ENCODE results near the gene LSM3.
A peak's percentile ranks its signal among the peaks of the same experiment; 100 is the strongest.

LSM3 gene

DNA sequence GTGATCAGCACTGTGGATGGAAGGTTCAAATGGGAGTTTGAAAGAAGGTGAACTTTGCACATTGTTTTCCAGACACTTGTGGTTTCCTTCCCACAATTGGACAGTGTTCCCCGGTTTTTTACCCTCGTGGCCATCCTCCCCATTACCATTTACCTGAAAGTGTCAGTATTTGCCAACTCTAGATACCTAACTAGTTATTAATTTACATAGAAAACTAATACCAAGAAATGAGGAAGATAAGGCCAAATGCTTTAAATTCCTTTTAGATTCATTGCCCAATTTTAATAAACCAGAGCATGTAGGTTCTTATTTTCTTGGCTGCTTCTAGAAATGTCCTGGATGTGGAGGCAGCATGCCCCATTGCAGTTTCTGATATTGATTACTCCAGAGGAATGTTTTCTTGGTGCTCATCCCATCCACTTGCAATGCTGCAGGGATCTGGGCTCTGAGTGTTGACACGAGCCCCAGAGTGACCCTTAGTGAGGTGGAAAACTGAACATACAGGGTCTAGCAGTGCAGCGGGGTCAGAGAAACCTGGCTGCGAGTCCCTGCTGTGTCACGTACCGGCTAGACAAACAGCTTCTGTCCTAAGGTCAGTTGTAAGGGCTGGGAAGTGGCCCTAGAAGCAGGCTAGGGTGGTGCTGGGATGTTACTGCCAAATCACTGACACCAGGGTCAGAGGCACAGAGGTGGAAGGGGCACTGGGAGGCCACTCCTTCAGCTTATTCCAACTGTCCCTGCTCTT, 23.5 kb downstream of the LSM3 start:
- DNase-seq = no peak

DNA sequence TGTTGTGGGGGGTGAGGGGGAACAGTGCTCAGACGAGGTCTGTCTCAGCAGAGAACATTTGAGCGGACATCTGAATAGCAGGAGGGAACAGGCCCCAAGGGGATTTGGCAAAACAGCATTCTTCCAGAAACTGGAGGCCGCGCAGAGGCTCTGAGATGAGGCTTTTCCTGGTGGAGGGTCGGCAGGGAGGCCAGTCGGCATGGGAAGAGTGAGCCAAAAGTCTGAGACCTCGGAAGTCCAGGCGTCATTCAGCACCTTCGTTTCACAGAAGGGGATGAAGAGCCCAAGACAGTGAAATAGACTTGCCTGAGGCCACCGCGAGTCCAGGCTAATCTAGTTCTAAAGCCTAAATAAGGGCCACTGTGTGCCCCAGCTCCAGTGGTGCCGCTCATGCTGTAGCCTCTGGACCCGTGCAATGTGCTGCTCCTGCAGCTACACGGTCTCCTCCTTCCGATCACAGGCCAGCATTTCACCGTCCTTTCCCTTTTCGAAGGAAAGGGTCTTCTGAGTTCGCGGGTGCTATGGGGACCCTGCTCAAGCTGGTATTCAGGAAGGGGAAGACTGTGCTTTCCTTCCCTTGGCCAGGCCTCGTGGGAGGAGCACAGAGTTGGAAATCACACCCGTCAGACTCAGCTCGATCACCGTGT, 24.4 kb downstream of the LSM3 start:
- DNase-seq = no peak

DNA sequence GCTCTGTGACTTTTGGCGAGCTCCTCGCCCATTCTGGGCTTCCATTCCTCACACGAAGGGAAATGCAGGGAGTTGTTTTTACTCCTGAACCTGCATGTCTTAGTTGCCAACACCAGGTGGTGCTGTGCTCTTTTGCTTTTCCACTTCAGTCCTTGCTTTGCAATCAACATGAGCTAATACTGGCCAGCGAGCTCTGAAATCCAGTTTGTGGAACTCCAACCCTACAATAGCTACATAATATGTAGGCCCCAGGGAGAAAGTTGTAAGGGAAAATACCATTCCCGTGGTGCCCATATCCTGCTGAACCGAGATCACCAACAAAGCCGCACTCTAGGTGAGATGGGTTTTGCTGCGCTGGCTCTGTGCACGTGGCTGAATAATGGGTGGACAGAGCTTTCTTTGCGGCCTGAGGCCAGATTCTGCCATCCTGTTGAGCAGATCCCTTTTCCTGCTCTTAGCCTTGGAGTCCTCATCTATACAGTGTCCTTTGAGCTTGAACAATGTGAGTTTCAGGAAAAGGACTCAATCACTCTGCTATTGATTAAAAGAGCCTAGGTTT, 25.0 kb downstream of the LSM3 start:
- DNase-seq = peak in 1 of 2 experiments; percentile 5

DNA sequence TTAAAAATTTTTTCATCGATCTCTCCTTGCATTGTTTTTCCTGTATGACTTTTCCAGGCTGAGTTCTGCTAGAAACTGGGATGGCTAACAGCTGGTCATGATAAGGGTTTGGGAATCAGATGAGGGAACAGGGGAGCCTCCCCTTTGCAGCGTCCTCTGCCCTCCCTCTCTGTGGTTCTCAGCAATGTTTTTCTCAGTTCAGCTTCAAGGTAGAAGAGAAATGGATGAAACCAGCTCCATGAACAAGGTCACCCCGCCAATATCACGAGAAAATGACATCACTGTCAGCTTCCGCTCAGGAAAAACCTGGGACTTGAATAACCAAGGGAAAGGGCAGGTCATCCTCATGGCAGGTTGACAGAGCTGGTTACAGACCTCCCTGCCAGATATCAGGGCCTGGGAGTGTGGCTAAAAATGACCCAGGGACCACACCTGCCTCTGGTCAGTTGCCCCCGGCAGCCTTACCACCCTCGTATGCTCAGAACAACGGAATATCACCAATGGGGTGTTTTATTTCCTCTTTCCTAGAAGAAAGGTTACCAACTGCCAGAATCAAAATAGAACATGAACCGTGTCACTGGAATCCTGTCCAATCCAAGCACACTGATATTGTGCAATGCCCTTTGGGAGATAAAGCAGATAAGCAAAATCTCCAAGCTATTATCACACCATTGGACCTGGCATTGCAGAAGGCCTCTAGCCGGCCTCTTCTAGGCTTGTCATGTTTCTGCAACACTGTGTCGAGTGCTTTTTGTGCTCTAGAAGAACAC, 26.1 kb downstream of the LSM3 start:
- DNase-seq = no peak

DNA sequence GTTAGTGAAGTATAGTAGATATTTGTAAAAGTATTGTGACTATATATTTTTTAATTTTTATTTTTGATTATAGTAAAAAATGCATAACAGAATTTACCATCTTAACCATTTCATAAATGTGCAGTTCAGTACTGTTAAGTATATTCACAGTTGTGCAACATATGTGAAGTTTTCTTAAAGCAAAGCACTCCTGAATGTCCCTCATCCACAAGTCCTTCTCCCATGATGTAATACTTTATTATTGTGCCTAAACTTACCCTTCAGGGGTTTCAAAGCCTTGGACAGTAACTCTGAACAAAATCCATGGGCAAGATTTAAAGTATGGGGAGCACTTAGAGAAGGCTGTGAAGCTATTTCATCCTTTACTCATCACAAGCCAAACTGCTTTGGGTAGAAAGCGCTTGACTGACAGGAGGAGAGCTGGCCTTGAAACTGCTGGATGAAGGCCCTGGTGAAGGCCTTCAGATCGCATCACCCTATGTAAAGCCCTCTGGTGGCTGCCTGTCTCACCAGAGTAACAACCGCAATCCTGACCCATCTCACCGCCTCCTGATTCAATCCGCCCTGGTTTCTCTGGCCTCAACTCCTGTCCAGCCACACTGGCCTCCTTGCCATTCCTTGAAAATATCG, 28.0 kb downstream of the LSM3 start:
- no peak for DNase-seq

DNA sequence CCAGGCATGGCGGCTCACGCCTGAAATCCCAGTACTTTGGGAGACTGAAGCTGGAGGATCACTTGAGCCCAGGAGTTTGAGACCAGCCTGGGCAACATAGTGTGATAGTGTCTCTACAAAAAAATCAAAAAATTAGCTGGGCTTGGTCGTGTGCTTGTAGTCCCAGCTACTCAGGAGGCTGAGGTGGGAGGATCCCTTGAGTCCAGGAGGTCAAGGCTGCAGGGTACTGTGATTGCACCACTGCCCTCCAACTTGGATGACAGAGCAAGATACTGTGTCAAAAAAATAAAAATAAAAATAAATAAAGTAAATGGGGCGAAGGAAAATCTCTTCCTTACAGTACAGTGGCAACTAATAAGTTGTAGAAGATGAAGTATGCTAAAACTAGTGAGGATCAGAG, 29.6 kb downstream of the LSM3 start:
- DNase-seq = no peak

DNA sequence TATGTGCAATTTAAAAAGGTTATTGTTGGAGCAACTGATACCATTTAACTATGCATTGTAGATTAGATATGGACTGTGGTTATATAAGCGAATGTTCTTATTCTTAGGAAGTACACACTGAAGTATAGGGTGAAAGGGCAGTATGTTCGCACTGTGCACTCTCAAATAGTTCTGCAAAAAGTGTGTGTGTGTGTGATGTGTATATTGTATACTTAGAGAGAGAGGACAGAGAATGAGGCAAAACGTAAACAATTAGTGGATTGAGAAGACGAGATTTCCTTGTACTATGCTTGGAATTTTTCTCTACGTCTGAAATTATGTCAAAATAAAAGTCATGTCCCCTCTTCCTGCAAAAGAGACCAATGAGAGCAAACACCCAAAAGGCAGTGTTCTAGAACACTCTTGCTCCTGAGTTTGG, 30.4 kb downstream of the LSM3 start:
- no peak for DNase-seq

DNA sequence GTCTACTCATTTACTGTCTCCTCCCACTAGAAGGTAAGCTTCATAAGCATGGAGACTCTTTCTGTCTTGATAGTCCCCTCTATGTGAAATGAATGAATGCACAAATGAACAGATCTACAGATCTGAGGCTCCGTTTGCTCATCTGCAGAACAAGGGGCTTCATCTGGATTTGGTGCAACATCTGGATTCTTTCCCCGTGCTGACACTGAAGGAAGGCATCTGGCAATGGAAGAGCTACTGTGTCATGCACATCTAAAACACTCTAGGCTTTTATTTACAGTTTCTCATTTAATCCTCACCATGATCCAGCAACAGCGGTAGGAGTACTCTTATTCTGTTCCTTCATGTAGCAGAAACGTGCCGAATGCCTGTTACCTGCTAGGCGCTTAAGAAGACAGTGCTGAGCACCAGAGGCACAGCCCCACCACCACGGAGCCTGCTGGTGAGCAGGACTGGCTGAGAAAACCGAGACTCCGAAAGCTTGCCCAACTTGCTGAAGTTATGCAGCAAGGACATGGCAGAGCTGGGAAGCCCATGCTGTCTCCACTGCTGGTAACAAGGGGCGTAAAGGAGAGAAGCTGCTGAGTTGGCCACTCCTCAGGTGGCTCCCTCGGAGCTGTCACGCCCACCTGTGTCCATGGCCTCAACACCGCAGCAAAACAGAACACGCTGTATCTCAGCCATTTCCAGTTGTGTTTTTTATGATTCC, 31.1 kb downstream of the LSM3 start:
- DNase-seq = no peak

DNA sequence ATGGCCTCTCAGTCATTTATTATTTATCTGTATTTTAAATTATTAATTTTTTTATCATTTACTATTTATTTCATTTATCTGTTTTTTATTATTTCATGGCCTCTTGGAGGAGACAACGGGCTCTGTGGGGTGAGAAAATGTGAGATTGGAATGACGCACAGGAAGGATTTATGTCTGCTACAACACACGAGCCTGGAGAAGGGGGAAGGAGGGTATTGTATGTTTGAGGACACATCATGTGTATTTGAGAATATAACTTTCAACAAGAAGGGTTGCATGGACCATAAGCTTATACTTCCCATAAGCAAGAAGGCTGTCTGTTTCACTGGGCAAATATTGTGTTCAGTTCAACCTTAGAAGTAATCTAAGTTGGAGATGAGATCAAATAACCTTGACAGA, 31.7 kb downstream of the LSM3 start:
- DNase-seq = no peak

DNA sequence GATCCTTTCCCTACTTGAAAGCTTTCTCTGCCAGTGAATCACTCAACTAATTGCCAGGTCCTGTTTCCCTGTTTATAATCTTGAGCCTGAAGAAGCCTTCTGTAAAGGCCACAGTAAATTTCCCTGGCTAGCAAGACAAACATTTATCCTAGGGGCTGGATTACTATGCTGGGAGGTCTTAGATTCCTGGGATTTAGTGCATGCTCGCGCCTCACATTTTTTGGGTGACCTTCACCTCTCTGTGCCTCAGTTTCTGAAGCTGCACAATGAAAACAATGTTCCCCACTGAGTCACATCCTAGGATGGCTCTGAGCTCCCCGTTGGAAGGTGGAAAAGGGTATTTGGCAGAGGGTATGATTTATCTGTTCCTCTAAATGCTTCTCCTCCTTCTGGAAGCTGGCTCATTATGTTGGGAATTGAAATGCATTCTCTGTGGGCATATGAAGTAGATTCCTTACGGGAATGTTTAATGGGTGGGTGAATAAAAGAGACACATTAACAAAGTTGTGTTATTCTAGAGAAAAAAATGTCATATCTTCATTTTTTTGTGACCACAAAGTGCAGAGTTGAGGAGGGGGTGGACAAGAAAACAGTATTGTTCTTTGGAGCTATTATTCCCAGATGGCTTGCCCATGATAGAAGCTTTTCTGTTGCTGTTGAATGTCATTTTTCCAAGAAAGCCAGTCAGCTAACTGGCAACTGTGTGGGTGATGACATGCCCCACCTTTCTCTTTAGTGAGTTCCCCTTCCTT, 32.4 kb downstream of the LSM3 start:
- no peak for DNase-seq

DNA sequence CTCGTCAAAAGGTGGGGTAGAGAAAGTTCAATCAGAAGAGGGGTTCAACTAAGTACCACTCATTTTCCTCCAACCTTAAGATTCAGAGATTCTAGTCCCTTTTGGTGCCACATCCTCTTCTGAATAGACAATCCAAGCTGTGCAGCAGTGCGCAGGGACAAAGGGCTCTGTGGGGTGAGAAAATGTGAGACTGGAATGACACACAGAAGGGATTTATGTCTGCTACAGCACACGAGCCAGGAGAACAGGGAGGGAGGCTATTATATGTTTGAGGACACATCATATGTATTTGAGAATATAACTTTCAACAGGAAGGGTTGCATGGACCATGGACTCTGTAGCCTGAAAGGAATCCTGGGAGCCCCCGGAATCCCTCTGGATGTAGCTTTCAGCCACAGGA, 33.0 kb downstream of the LSM3 start:
- no peak for DNase-seq

DNA sequence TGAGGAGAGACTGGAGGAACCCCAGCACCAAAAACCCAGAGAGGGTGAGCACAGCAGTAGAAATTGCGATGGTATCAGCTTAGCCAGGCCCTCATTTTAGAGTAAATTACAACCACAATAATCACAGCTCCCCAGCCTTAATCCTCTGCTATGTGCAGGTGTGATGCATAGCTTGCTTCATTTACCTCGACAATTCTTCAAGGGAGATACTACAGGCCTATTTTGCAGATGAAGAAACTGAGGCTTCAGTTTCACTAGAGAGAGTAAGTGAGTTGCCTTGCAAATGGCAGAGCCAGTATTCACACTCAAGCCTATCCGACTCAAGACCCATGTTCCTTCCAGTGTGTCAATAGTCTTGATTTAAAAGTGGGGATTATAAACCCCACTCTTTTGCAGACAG, 33.4 kb downstream of the LSM3 start:
- no peak for DNase-seq

DNA sequence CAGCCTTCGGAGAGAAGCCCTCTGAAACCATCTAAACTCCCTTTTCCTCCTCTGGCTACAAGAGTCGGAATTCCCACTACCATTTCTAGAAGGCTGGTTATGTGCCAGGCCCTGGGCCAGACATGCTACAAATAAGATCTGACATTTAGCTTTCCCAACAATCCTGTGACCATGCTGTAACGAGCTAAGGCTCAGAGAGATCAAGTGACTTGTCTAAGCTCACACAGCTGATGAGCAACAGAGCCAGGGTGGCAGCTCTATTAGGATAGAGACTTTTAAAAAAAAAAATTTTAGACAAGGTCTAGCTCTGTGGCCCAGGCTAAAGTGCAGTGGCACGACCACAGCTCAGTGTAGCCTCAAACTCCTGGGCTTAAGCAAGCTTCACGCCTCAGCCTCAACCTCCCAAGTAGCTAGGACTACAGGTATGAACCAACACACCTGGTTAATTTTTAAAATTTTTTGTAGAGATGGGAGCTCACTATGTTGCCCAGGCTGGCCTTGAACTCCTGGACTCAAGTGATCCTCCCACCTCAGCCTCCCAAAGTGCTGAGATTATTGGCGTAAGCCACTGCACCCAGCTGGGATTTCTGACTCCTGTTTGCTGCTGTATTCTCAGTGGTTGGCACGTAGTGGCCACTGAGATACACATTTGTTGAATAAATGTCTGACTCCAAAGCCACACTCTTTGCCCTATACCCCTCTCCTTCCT, 34.6 kb downstream of the LSM3 start:
- DNase-seq = no peak

DNA sequence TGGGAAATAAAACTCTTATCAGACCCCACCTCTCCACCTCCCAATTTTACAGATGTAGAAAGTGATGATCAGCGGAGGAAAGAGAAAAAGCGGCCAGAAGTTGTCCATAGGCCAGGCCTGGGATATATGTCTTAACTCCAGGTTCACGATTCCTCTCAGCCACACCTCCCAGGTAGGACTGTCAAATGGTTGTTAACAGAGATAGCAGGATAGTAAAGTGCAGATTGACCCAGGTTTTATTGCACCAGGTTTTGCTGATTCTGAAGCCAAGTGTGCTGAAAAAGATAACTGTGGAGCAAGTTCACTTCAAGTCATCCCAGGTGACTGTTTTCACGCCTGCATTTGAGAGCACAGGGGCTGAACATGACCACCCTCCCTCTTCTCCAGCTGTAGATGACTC, 36.1 kb downstream of the LSM3 start:
- DNase-seq = no peak

DNA sequence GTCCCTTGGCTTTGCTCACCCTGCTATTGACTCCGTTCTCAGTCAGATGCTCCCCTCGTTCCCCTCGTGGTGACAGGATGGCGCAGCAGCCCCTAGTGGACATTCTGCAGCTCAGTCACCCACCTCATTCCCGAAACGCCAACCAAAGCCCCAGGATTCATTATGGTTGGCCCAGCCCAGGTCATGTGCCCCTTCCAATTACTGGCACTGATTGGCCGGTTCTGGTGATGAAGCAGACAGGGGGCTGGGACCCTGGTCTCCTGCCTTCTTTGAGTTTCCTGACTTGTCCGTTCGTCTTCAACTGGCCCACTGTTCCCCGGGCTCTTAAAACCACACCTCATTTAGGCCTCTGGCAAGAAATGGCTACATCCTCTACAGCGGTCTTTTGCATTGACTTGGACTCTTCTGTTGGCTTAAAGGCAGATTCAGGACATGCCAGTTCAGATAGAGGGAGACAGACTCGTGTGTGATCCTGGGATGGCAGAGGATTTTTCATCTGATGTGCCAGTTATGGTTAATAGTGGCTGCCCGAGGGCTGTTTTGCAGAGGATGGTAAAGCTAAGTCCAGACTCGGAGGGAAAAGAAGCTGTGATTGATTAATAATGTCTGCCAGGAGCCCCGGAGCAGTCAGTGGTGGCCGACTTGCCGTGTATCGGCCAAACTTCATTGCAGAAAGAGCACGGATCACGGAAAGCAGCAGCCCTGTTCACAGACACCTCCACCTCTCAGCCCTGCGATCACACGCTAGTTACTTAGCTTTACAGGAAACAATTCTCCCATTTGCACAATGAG, 37.8 kb downstream of the LSM3 start:
- DNase-seq = peak; percentile 60

DNA sequence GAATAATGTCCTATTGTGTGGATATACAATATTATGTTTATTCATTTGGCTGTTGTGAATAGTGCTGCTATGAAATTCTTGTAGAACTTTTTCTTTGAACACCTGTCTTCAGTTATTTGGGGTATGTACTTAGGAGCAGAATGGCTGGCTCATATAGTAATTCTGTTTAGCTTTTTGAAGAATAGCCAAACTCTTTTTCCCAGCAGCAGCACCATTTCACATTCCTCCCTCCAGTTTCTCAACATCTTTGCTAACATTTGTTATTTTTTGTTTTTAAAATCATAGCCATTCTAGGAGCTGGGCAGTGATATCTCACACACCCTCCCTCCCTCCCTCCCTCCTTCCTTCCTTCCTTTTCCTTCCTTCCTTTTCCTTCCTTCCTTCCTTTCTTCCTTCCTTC, 39.7 kb downstream of the LSM3 start:
- DNase-seq = no peak

DNA sequence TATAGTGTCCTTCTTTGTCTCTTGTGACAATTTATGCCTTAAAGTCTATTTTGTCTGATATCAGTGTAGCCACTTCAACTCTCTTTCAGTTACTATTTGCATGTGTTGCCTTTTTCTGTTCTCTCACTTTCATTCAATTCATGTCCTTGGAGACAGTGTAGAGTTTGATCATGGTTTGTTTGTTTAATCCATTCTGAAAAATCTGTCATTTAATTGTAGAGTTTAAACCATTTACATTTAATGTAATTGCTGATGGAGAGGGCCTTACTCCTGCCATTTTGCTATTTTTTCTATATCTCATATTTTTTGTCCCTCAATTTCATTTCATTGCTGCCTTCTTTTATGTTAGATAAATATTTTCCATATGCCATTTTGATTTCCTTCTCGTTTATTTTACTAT, 42.3 kb downstream of the LSM3 start:
- no peak for DNase-seq

DNA sequence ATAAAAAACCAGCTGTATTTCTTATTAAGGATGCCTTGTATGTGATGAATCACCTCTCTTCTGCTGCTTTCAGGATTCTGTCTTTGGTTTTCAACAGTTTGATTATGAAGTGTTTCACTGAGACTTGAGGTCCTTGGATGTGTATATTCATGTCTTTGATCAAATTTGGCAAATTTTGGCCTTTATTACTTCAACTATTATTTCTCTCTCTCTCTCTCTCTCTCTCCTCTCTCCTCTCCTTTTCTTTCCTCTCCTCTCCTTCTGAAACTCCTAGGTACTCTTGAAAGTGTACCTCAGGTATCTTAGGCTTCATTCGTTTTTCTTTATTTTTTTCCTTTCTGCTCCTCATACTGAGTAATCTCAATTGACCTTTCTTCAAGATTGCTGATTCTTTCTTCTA, 43.3 kb downstream of the LSM3 start:
- no peak for DNase-seq

DNA sequence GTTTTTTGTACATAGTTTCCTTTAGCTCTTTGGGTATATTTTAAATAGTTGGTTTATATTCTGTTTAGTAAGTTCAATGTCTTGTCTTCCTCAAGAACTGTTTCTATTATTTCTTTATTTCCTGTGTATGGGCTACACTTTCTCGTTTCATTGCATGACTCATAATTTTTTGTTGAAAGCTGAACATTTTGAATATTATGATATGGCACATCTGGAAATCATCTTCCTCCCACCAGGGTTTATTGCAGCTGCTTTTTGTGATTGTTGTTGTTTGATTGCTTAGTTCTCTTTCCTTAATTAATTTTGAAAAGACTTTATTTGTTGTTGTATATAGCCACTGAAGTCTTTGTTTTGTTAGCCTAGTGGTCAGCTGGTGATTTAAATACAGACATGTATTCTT, 43.8 kb downstream of the LSM3 start:
- DNase-seq = no peak

DNA sequence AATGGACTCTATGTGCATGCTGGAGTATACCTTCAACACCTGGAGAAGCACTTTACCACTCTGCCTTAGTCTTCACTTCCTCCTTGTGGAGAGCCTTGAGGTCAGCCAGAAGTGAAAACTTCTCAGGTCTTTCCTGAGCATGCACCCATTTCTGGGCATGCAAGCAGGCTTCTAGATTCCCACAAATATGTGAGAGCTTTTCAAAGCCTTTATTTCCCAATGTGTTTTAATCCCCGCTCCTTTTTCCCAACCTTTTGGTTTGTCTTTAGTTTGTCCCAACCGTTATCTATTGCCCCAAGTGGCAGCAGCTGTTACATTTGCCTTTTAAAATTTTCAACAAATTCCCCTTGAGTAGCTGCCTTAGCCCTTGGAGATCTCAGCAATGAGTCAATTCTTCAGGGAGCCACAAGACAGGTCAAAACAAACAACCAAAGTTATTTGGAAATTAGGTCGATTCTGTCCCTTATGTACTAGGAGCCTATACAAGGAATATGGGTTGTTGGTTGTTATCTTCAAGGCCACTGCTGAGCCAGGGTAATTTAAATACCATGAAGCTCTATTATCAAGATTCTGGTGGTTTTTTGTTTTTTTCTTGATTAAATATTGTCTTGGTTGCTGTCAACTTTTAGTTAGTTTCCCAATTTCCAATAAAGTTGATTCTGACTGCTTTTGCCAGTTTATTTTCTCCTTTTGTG, 44.4 kb downstream of the LSM3 start:
- no peak for DNase-seq

Data from NCI-H1930 (cell line).